HG03571 (cell line): Measurements from ENCODE around the gene UBXN4.
"Not testable (repeated sequence)": the region's sequence is repeated elsewhere in the genome, so short reads cannot be mapped to it uniquely, and the experiment has no call there.

ENCODE experiments used
- ATAC-seq: cut with Tn5 transposase; IDR thresholded peaks from one replicate; pipeline ENCODE4 v1.9.1; 2021; ENCODE audit not compliant: unreplicated experiment

The UBXN4 gene

GRCh38 chr2:135762530-135762929 lies 20.9 kb downstream of the UBXN4 start:
- no peak for ATAC-seq

GRCh38 chr2:135768863-135769262 lies 27.2 kb downstream of the UBXN4 start:
- no peak for ATAC-seq

- no peak for ATAC-seq
Observed at GRCh38 chr2:135773319-135773718, 31.7 kb downstream of the UBXN4 start.

GRCh38 chr2:135773917-135774316 lies 32.3 kb downstream of the UBXN4 start:
- no peak for ATAC-seq

- ATAC-seq: no peak
Observed at GRCh38 chr2:135775420-135775819, 33.8 kb downstream of the UBXN4 start.

GRCh38 chr2:135776367-135776766 lies 34.7 kb downstream of the UBXN4 start:
- no peak for ATAC-seq

GRCh38 chr2:135782231-135782630 lies 40.6 kb downstream of the UBXN4 start:
- ATAC-seq: no peak

GRCh38 chr2:135783439-135783838 lies 41.8 kb downstream of the UBXN4 start:
- no peak for ATAC-seq

GRCh38 chr2:135785032-135785431 lies 43.4 kb downstream of the UBXN4 start:
- ATAC-seq: no peak

GRCh38 chr2:135786823-135787222 lies 45.2 kb downstream of the UBXN4 start:
- no peak for ATAC-seq

- no peak for ATAC-seq
Observed at GRCh38 chr2:135790423-135790822, 48.8 kb downstream of the UBXN4 start.

GRCh38 chr2:135791418-135792190 lies 49.9 kb downstream of the UBXN4 start:
- ATAC-seq: no peak

GRCh38 chr2:135792401-135793150 lies 50.9 kb downstream of the UBXN4 start:
- ATAC-seq: no peak

- ATAC-seq: not testable (repeated sequence)
Observed at GRCh38 chr2:135795641-135796040, 54.0 kb downstream of the UBXN4 start.

- no peak for ATAC-seq
Observed at GRCh38 chr2:135796606-135797005, 55.0 kb downstream of the UBXN4 start.

- peak; percentile 65 for ATAC-seq
Observed at GRCh38 chr2:135797497-135798274, 56.0 kb downstream of the UBXN4 start.

GRCh38 chr2:135798275-135798705 lies 56.6 kb downstream of the UBXN4 start:
- ATAC-seq: no peak

GRCh38 chr2:135798762-135799161 lies 57.1 kb downstream of the UBXN4 start:
- ATAC-seq: no peak

GRCh38 chr2:135799738-135800137 lies 58.1 kb downstream of the UBXN4 start:
- ATAC-seq: no peak

- no peak for ATAC-seq
Observed at GRCh38 chr2:135800513-135801460, 59.1 kb downstream of the UBXN4 start.
